HG02678 (cell line): ENCODE data around the gene HOXC13.

Experiments used
- ATAC-seq: cut with Tn5 transposase; IDR thresholded peaks from one replicate; pipeline ENCODE4 v1.9.1; 2021; ENCODE audit warnings: mild to moderate bottlenecking, moderate library complexity; ENCODE audit not compliant: unreplicated experiment

HOXC13 gene

GRCh38 chr12:53968214-53969127, 29.8 kb downstream of the HOXC13 start:
- no peak for ATAC-seq

- ATAC-seq: no peak
These were observed 31.1 kb downstream of the HOXC13 start for GRCh38 chr12:53969588-53970259.

- ATAC-seq: no peak
These were observed 31.8 kb downstream of the HOXC13 start for GRCh38 chr12:53970451-53970850.

- ATAC-seq: no peak
These were observed 32.5 kb downstream of the HOXC13 start for GRCh38 chr12:53971129-53971528.

GRCh38 chr12:53971686-53972085, 33.1 kb downstream of the HOXC13 start:
- ATAC-seq: no peak

GRCh38 chr12:53972152-53972702, 33.6 kb downstream of the HOXC13 start:
- ATAC-seq: no peak

GRCh38 chr12:53972722-53973235, 34.1 kb downstream of the HOXC13 start, which contains the start of gene HOXC11:
TSS of gene HOXC11 (plus strand) at chr12:53973126. CDS start at chr12:53973242, 116 bp downstream.
- ATAC-seq: no peak

GRCh38 chr12:53973236-53974042, 34.8 kb downstream of the HOXC13 start:
- no peak for ATAC-seq

- no peak for ATAC-seq
These were observed 35.7 kb downstream of the HOXC13 start, which contains the start of gene HOTAIR for GRCh38 chr12:53974084-53975063. TSS of gene HOTAIR (minus strand) at chr12:53974954.

- ATAC-seq: no peak
These were observed 36.4 kb downstream of the HOXC13 start for GRCh38 chr12:53975064-53975471.

GRCh38 chr12:53975479-53976152, 37.0 kb downstream of the HOXC13 start:
- no peak for ATAC-seq

- ATAC-seq: no peak
These were observed 37.7 kb downstream of the HOXC13 start for GRCh38 chr12:53976172-53976822.

- ATAC-seq: no peak
These were observed 38.4 kb downstream of the HOXC13 start for GRCh38 chr12:53976823-53977595.

GRCh38 chr12:53977596-53978445, 39.2 kb downstream of the HOXC13 start:
- no peak for ATAC-seq

GRCh38 chr12:53978477-53979356, 40.1 kb downstream of the HOXC13 start:
- ATAC-seq: no peak
